Right lobe of liver (tissue), 6 donors: ENCODE results near the gene FGR. TPM values are rescaled to one million over a fixed set of nuclear protein-coding genes. Genes with fewer than 3 reads are reported as not detected.

Source experiments
- ATAC-seq, 4 donors: fragments of 200-7000 bp; cut with Tn5 transposase; one replicate each; pipeline ENCODE4 v1.9.1; 2020; ENCODE audit warnings: mild to moderate bottlenecking in 4 of 4, moderate library complexity in 4 of 4
- DNase-seq, 3 donors: peaks; one replicate each; pipeline ENCODE4 v3.0.0-alpha.2; 2020
- H3K27ac ChIP-seq, 3 donors: fragments of 200-600 bp; one replicate each; pipeline ENCODE4 v1.8.0; 2022
- H3K27me3 ChIP-seq, 2 donors: fragments of 200-600 bp; one replicate each; pipeline ENCODE4 v1.8.0; 2022
- H3K36me3 ChIP-seq, 4 donors: fragments of 200-600 bp; sonication (generic) in 1 of 4; one replicate each; pipeline versions ENCODE4 v1.5.1 to v1.8.0; 2017 to 2022; ENCODE audit warnings: control low read depth in 1 of 4
- H3K4me1 ChIP-seq, 4 donors: fragments of 200-600 bp; sonication (generic) in 1 of 4; one replicate each; pipeline versions ENCODE4 v1.5.1 to v1.8.0; 2017 to 2022; ENCODE audit warnings: control low read depth in 1 of 4
- H3K4me3 ChIP-seq, 3 donors: fragments of 200-600 bp; one replicate each; pipeline ENCODE4 v1.8.0; 2022
- H3K9me3 ChIP-seq, 4 donors: fragments of 200-600 bp; sonication (generic) in 1 of 4; one replicate each; pipeline versions ENCODE4 v1.5.1 to v1.8.0; 2017 to 2022; ENCODE audit warnings: control low read depth in 1 of 4
- POLR2A ChIP-seq: fragments of 450-650 bp; IDR thresholded peaks from one replicate; pipeline ENCODE4 v1.6.1; 2017; ENCODE audit warnings: antibody characterized with exemption, mild to moderate bottlenecking
- WGBS: methylation state at CpG from one replicate; pipeline ENCODE4 v1.1.6; 2018; ENCODE audit warnings: low coverage, low lambda C conversion rate; ENCODE audit not compliant: insufficient coverage; ENCODE audit errors: missing lambda C conversion rate; 5-methylcytosine and 5-hydroxymethylcytosine counted together
- intact Hi-C, 2 donors: fragments of 100-400 bp; cut with DNase I; formaldehyde crosslinking; loops; one replicate each; pipeline versions ENCODE4 v1.11.2 to v1.14.1; 2022
- total RNA-seq, 6 experiments: library from RNA; depleted of rRNA in 2 of 6; stranded (reverse); fragments of >200 nt in 2 of 6; fragmentation: NEBNext Ultra II Directional in 3 of 6; extraction: Animal tissue kit (Norgen Biotek cat#: 25700) in 3 of 6; gene quantifications; one replicate each; pipeline versions ENCODE4 v1.1.0 to v1.2.4, GENCODE V29; 2016 to 2023
- TF ChIP-seq, protein P1 (sequence below), 4 donors: fragments of 200-600 bp in 3 of 4; fragments of 450-650 bp in 1 of 4; IDR thresholded peaks; one replicate each; pipeline versions ENCODE4 v1.5.1 to v1.8.0; 2016 to 2022; ENCODE audit warnings: antibody characterized with exemption in 4 of 4, mild to moderate bottlenecking in 2 of 4
- donor health status: DM: no; HTN: yes; CAD: no.
- donor health status: DM: no; HTN: no; CAD: no.
- donor health status: DM: no; HTN: no; CAD: no.
- donor health status: DM: no; HTN: yes; CAD: no.
- donor health status: DM: no; HTN: yes; CAD: no.

FGR gene
- total RNA-seq, 6 experiments from 2014 or later: 2.5 to 10.0 (median 6.3) TPM

DNA sequence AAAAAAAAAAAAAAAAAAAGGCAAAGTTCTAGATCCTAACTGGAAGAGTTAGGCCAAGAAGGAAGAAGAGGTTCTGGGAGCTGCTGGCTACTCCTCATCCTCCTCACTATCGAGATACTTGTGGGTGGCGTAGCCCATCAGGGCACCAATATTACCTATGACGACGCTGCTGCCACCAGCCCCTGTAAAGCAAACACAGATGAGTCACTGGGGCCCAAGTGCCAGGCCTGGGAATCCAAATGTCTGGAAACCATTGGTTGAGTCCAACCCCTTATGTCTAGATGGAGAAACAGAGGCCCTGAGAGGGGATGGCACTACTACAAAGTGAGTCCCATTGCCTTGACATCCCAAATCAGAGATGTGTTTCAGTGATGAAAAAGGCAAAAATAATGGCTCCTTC, 31.3 kb upstream of the FGR start:
- TF ChIP-seq, protein P1, sequence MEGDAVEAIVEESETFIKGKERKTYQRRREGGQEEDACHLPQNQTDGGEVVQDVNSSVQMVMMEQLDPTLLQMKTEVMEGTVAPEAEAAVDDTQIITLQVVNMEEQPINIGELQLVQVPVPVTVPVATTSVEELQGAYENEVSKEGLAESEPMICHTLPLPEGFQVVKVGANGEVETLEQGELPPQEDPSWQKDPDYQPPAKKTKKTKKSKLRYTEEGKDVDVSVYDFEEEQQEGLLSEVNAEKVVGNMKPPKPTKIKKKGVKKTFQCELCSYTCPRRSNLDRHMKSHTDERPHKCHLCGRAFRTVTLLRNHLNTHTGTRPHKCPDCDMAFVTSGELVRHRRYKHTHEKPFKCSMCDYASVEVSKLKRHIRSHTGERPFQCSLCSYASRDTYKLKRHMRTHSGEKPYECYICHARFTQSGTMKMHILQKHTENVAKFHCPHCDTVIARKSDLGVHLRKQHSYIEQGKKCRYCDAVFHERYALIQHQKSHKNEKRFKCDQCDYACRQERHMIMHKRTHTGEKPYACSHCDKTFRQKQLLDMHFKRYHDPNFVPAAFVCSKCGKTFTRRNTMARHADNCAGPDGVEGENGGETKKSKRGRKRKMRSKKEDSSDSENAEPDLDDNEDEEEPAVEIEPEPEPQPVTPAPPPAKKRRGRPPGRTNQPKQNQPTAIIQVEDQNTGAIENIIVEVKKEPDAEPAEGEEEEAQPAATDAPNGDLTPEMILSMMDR (IDR thresholded peaks at IDR 0.05): no peak
- TF ChIP-seq POLR2A: no peak
- Histone ChIP-seq H3K27ac (no peak overlapping the region), H3K4me1 (peaks cover 0 to 9% (median 3%) of the 10 kb centered on the region in 4 donors), H3K4me3 (no peak overlapping the region), H3K9me3 (no peaks in the 10 kb centered on the region), H3K27me3 (no peaks in the 10 kb centered on the region), H3K36me3 (no peaks in the 10 kb centered on the region)
- DNase-seq (no peak), ATAC-seq (no peak)
- 84% methylated on average over 4 of the region's 4 CpGs for WGBS
- intact Hi-C loops: loop anchor here in 1 of 2 donors (10.0 kb wide), 1 partner anchor 111 kb away; no protein-coding TSS in a partner anchor

DNA sequence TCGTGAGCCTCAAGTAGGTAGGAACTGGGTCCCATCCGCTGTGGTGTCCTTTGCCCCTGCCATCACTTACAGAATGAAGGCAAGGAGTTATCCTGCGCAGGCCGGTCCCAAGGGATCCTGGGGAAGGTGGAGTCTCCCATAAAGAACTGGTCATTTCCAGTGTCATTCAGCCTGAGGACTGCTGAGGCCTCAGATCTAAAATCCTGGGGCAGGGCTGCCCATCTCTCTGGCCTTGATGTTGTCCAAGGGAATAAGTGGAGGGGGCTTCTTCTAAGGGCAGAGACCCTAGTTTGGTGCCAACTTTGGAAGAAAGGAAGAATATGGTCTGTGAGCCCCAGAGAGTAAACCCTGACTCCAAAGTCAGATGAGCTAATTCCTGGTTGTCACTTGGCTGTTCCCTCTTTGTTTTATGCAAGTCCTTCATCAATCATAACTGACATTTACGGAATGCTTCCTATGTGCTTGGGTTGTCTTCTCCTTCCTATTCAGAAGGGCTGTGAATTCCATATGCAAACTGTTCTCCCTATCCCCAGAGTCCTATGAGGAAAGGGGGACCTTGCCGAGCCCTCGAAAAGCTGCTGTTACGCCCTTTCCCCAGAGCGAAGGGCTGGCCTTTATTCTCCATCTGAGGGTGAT, 30.1 kb upstream of the FGR start:
- intact Hi-C loops: loop anchor here in 1 of 2 donors (10.0 kb wide), 1 partner anchor 110 kb away; no protein-coding TSS in a partner anchor
- no peak for TF ChIP-seq POLR2A
- TF ChIP-seq, protein P1 (IDR thresholded peaks at IDR 0.05): no peak
- 82% methylated on average over 4 of the region's 9 CpGs for whole genome bisulfite sequencing
- H3K4me1 ChIP-seq: peaks cover 0 to 5% (median 0%) of the 10 kb centered on the region in 4 donors
- H3K4me3 ChIP-seq: no peak overlapping the region
- no peak overlapping the region for H3K27ac ChIP-seq
- no peaks in the 10 kb centered on the region for H3K9me3 ChIP-seq
- DNase-seq (no peak), ATAC-seq (no peak)
- H3K27me3 ChIP-seq: no peaks in the 10 kb centered on the region
- no peaks in the 10 kb centered on the region for H3K36me3 ChIP-seq

DNA sequence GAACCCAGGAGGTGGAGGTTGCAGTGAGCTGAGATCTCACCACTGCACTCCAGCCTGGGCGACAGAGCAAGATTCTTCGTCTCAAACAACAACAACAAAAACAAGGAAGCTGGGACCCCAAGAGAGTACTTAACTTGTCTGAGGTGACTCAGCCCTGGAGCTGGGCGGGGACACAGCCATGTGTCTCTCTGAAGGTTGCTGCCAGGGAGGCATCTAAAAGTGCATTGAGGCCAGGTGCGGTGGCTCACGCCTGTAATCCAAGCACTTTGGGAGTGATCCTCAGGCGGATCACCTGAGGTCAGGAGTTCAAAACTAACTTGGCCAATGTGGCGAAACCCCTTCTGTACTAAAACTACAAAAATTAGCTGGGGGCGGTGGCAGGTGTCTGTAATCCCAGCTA, 29.3 kb upstream of the FGR start:
- 36% methylated on average over 3 of the region's 8 CpGs for WGBS

DNA sequence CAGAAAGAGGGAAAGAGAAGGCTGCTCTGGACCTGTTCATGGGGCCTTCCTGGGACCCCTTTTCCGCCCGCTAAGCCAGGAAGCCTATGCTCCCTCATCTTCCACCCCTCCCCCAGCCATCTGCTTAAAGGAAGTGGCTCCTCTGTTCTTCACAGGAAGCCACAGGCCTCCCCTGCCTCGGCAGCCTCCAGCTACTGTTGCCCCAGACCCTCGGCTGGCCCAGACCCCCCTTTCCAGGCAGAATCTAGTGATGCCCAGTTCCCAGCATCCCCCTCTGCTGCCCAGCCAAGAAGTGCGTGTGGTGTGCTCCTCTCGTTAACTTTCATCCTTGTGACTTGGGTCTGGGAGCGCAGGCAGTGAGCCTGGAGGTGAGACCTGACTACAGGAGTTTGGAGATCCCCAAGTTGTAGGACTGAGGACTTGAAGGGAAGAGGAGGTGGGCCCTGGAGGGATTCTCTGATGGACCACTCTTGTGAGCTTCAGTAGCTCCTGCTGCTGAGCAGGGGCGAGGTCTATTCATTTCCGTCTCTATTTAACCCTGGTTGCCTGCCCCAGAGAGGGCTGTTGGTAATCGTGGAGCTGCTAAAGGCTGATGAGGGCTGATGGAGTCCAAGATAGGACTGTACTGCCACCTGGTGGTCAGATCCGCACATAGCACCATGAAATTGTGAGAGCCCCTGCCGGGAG, 27.9 kb upstream of the FGR start:
- WGBS: 26% methylated on average over 11 of the region's 12 CpGs
- Histone ChIP-seq H3K4me1 (no peaks in the 10 kb centered on the region), H3K4me3 (no peak overlapping the region), H3K27me3 (no peaks in the 10 kb centered on the region), H3K9me3 (no peaks in the 10 kb centered on the region), H3K27ac (peak overlapping the region in 1 of 3 donors; percentile 32), H3K36me3 (no peaks in the 10 kb centered on the region)
- intact Hi-C loops: loop anchor here (5.0 to 10.0 kb wide), 2 partner anchors 56 to 108 kb away; no protein-coding TSS in a partner anchor
- TF ChIP-seq, protein P1 (IDR thresholded peaks at IDR 0.05): peak; percentile 84 to 94 (median 86)
- no peak for TF ChIP-seq POLR2A
- DNase-seq: peak; percentile 64 to 78 (median 73)
- peak; percentile 84 to 86 (median 85) for ATAC-seq

More for the DNA sequence above, 29.3 kb upstream of the FGR start:
- no peak overlapping the region for H3K4me3 ChIP-seq
- H3K9me3 ChIP-seq: no peaks in the 10 kb centered on the region
- intact Hi-C loops: loop anchor here (5.0 to 10.0 kb wide), 2 partner anchors 57 to 109 kb away; no protein-coding TSS in a partner anchor
- no peak for TF ChIP-seq POLR2A
- TF ChIP-seq, protein P1 (IDR thresholded peaks at IDR 0.05): no peak
- no peaks in the 10 kb centered on the region for H3K27me3 ChIP-seq
- no peaks in the 10 kb centered on the region for H3K36me3 ChIP-seq
- DNase-seq (no peak), ATAC-seq (no peak)
- H3K27ac ChIP-seq: no peak overlapping the region
- H3K4me1 ChIP-seq: peaks cover 0 to 1% (median 0%) of the 10 kb centered on the region in 4 donors
